Upper lobe of left lung (tissue), 4 donors: ENCODE results near the gene SH3PXD2A.

Experiments
- CTCF ChIP-seq, 6 experiments: fragments of 450-650 bp in 4 of 6; fragments of 200-600 bp in 2 of 6; sonication (generic) in 2 of 6; IDR thresholded peaks; one replicate each; pipeline ENCODE4 v1.5.1; 2016 to 2019; ENCODE audit warnings: antibody characterized with exemption in 6 of 6
- POLR2A ChIP-seq, 4 donors: fragments of 450-650 bp; IDR thresholded peaks; one replicate each; pipeline ENCODE4 v1.5.1; 2016 to 2017; ENCODE audit warnings: antibody characterized with exemption in 4 of 4, mild to moderate bottlenecking in 2 of 4
- POLR2AphosphoS5 ChIP-seq, 2 donors: sonication (generic); formaldehyde crosslinking; IDR thresholded peaks; one replicate each; pipeline ENCODE4 v1.5.1; 2017; ENCODE audit warnings: antibody characterized with exemption in 2 of 2

GRCh38 chr10:103718247-103718620 lies 137.1 kb downstream of the SH3PXD2A start:
- TF ChIP-seq POLR2AphosphoS5 (IDR thresholded peaks at IDR 0.05) (no peak), POLR2A (IDR thresholded peaks at IDR 0.05) (no peak), CTCF (IDR thresholded peaks at IDR 0.05) (no peak)
